ENCODE measurements around the gene MAMDC4.

MAMDC4 gene

DNA sequence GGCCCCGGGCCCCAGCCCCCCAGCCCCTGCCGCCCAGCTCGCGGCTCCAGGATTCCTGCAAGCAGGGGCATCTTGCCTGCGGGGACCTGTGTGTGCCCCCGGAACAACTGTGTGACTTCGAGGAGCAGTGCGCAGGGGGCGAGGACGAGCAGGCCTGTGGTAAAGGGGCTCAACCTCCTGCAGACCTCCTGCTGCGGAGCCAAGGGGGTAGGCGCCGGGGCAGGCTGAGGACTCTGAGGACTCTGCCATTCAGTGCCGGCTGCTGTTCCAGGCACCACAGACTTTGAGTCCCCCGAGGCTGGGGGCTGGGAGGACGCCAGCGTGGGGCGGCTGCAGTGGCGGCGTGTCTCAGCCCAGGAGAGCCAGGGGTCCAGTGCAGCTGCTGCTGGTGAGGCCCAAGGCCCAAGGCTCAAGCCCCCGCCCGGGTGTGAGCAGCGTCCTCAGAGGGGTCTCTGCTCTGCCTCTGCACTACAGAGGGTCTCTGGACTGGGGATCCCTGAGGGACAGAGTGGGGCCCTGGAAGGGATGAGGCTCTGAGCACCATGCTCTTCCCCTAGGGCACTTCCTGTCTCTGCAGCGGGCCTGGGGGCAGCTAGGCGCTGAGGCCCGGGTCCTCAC lies 3.4 kb downstream of the MAMDC4 start:
- Histone ChIP-seq H3K4me3 (no peak overlapping the region), H3K27ac (peak overlapping the region in 3 of 11 experiments; percentile 10 to 31 (median 28); a peak in 3 of 22 replicates), H3K4me2 (peak overlapping the region in 9 of 11 experiments; percentile 41 to 80 (median 55); a peak in 19 of 22 replicates), H3K36me3 (peaks cover 8 to 42% (median 19%) of the 10 kb centered on the region in 11 experiments; a peak in 20 of 22 replicates), H4K20me1 (peaks cover 17 to 93% (median 72%) of the 10 kb centered on the region in 11 experiments; a peak in 21 of 22 replicates), H3K9me3 (replicated peaks in 1 of 11) (no peaks in the 10 kb centered on the region), H3K9ac (peak overlapping the region in 7 of 11 experiments; percentile 7 to 48 (median 34); a peak in 9 of 22 replicates), H3K27me3 (no peaks in the 10 kb centered on the region), H3K4me1 (peaks cover 32 to 84% (median 70%) of the 10 kb centered on the region in 10 experiments; a peak in 19 of 20 replicates)
- TF ChIP-seq Cebpa-rat (IDR thresholded peaks at IDR 0.05): no peak

DNA sequence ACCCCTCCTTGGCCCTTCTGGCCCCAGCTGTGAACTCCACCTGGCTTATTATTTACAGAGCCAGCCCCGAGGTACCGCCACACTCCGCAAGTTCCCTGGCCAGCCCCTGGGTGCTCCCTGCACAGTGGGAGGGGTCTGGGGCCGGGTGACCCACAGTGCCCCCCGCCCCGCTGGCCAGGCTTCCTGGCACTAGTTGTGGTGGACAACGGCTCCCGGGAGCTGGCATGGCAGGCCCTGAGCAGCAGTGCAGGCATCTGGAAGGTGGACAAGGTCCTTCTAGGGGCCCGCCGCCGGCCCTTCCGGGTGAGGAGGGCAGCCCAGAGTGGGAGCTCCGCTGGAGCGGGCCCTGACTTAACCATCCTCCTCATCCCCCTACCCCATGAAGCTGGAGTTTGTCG lies 3.9 kb downstream of the MAMDC4 start:
- Histone ChIP-seq H3K4me3 (no peak overlapping the region), H3K4me1 (peaks cover 33 to 84% (median 73%) of the 10 kb centered on the region in 10 experiments; a peak in 19 of 20 replicates), H3K9me3 (replicated peaks in 1 of 11) (no peaks in the 10 kb centered on the region), H3K27ac (peak overlapping the region in 3 of 11 experiments; percentile 10 to 31 (median 28); a peak in 2 of 22 replicates), H3K9ac (peak overlapping the region in 7 of 11 experiments; percentile 7 to 48 (median 34); a peak in 9 of 22 replicates), H3K4me2 (peak overlapping the region in 9 of 11 experiments; percentile 41 to 80 (median 55); a peak in 18 of 22 replicates), H3K27me3 (no peaks in the 10 kb centered on the region), H3K36me3 (peaks cover 8 to 42% (median 19%) of the 10 kb centered on the region in 11 experiments; a peak in 21 of 22 replicates), H4K20me1 (peaks cover 19 to 93% (median 72%) of the 10 kb centered on the region in 11 experiments; a peak in 21 of 22 replicates)
- no peak for TF ChIP-seq Cebpa-rat (IDR thresholded peaks at IDR 0.05)

DNA sequence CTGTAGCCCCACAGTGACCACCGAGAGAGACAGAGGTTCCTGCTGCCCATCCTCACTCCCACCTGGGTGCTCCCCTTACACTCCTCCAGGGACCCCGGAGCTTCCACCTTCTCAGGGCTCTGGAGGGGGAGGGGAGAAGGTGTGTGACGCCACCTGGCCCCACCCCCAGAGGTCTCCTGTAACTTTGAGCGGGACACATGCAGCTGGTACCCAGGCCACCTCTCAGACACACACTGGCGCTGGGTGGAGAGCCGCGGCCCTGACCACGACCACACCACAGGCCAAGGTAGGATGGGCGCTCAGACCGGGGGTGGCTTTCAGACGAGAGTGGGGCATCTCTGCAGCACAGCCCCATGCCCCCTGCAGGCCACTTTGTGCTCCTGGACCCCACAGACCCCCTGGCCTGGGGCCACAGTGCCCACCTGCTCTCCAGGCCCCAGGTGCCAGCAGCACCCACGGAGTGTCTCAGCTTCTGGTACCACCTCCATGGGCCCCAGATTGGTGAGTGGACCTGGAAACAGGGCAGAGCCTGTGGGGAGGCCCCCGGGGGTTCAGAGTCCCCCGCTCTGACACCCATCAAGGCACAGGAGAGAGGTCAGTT lies 4.5 kb downstream of the MAMDC4 start:
- H3K27ac ChIP-seq: no peak overlapping the region
- H3K4me2 ChIP-seq: peak overlapping the region in 7 of 11 experiments; percentile 51 to 80 (median 66); a peak in 10 of 22 replicates
- no peaks in the 10 kb centered on the region for H3K9me3 ChIP-seq (replicated peaks in 1 of 11)
- H3K4me3 ChIP-seq: no peak overlapping the region
- H3K36me3 ChIP-seq: peaks cover 9 to 42% (median 19%) of the 10 kb centered on the region in 11 experiments
- no peaks in the 10 kb centered on the region for H3K27me3 ChIP-seq
- H3K9ac ChIP-seq: peak overlapping the region in 3 of 11 experiments; percentile 7 to 50 (median 31); a peak in 3 of 22 replicates
- H4K20me1 ChIP-seq: peaks cover 25 to 93% (median 73%) of the 10 kb centered on the region in 11 experiments; a peak in 21 of 22 replicates
- peaks cover 38 to 87% (median 78%) of the 10 kb centered on the region in 10 experiments; a peak in 19 of 20 replicates for H3K4me1 ChIP-seq
- TF ChIP-seq Cebpa-rat (IDR thresholded peaks at IDR 0.05): no peak

DNA sequence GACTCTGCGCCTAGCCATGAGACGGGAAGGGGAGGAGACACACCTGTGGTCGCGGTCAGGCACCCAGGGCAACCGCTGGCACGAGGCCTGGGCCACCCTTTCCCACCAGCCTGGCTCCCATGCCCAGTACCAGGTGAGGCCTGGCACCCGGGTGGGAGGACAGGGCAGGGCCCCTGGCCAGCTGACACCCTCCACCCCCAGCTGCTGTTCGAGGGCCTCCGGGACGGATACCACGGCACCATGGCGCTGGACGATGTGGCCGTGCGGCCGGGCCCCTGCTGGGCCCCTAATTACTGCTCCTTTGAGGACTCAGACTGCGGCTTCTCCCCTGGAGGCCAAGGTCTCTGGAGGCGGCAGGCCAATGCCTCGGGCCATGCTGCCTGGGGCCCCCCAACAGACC lies 5.0 kb downstream of the MAMDC4 start:
- Histone ChIP-seq H3K9ac (peak overlapping the region in 3 of 11 experiments; percentile 31 to 61 (median 50); a peak in 2 of 22 replicates), H3K27me3 (no peaks in the 10 kb centered on the region), H3K27ac (no peak overlapping the region), H3K9me3 (replicated peaks in 1 of 11) (no peaks in the 10 kb centered on the region), H4K20me1 (peaks cover 25 to 94% (median 78%) of the 10 kb centered on the region in 11 experiments; a peak in 21 of 22 replicates), H3K4me1 (peaks cover 39 to 92% (median 80%) of the 10 kb centered on the region in 10 experiments; a peak in 19 of 20 replicates), H3K36me3 (peaks cover 14 to 42% (median 20%) of the 10 kb centered on the region in 11 experiments), H3K4me3 (no peak overlapping the region), H3K4me2 (peak overlapping the region in 4 of 11 experiments; percentile 7 to 94 (median 80); a peak in 5 of 22 replicates)
- no peak for TF ChIP-seq Cebpa-rat (IDR thresholded peaks at IDR 0.05)

DNA sequence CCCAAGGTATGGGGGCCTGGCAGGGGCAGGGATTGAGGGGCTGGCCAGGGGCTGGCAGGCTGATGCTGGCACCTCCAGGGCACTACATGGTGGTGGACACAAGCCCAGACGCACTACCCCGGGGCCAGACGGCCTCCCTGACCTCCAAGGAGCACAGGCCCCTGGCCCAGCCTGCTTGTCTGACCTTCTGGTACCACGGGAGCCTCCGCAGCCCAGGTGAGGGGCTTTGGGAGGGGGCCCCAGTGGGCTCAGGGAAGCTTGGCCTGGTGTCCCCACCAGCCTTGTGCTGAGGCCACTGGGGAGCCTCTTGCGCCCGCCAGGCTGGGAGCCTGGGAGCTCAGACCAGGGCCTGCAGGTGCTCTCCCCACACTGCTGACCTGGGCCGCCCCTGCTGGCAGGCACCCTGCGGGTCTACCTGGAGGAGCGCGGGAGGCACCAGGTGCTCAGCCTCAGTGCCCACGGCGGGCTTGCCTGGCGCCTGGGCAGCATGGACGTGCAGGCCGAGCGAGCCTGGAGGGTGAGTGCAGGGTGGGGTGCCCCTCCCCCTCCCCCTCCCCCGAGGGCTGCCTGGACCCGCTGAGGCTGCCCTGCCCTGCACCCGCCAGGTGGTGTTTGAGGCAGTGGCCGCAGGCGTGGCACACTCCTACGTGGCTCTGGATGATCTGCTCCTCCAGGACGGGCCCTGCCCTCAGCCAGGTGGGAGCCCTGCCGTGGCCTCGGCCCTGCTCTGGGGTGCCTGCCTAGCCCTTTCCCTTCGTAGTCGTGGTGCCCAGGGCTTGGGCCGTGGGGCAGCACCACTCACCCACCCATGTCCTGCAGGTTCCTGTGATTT lies 5.7 kb downstream of the MAMDC4 start:
- H3K4me3 ChIP-seq: no peak overlapping the region
- no peak for TF ChIP-seq Cebpa-rat (IDR thresholded peaks at IDR 0.05)
- peaks cover 39 to 97% (median 81%) of the 10 kb centered on the region in 10 experiments; a peak in 19 of 20 replicates for H3K4me1 ChIP-seq
- peak overlapping the region in 7 of 11 experiments; percentile 43 to 77 (median 59); a peak in 10 of 22 replicates for H3K9ac ChIP-seq
- H3K4me2 ChIP-seq: peak overlapping the region in 7 of 11 experiments; percentile 71 to 94 (median 83); a peak in 12 of 22 replicates
- H3K36me3 ChIP-seq: peaks cover 20 to 46% (median 25%) of the 10 kb centered on the region in 11 experiments
- peaks cover 31 to 97% (median 83%) of the 10 kb centered on the region in 11 experiments; a peak in 21 of 22 replicates for H4K20me1 ChIP-seq
- no peaks in the 10 kb centered on the region for H3K9me3 ChIP-seq (replicated peaks in 1 of 11)
- H3K27me3 ChIP-seq: no peaks in the 10 kb centered on the region
- H3K27ac ChIP-seq: peak overlapping the region in 2 of 11 experiments; percentile 54 to 59; a peak in 3 of 22 replicates

DNA sequence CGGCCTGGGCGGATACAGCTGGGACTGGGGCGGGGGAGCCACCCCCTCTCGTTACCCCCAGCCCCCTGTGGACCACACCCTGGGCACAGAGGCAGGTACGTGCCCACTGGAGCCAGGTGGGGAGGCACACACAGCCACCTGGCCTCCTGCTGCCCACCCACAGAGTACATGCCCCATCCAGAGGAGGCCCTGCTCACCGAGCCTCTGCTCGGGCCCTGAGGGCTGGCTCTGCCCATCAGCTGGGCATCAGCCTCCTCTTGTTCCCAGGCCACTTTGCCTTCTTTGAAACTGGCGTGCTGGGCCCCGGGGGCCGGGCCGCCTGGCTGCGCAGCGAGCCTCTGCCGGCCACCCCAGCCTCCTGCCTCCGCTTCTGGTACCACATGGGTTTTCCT lies 6.3 kb downstream of the MAMDC4 start:
- Histone ChIP-seq H3K4me3 (no peak overlapping the region), H3K36me3 (peaks cover 27 to 52% (median 31%) of the 10 kb centered on the region in 11 experiments), H3K9ac (peak overlapping the region in 8 of 11 experiments; percentile 43 to 77 (median 58); a peak in 15 of 22 replicates), H3K27ac (peak overlapping the region in 4 of 11 experiments; percentile 45 to 59 (median 55); a peak in 7 of 22 replicates), H3K9me3 (replicated peaks in 1 of 11) (no peaks in the 10 kb centered on the region), H3K4me2 (peak overlapping the region in 9 of 11 experiments; percentile 50 to 94 (median 81); a peak in 16 of 22 replicates), H4K20me1 (peaks cover 37 to 98% (median 90%) of the 10 kb centered on the region in 11 experiments; a peak in 21 of 22 replicates), H3K4me1 (peaks cover 40 to 92% (median 82%) of the 10 kb centered on the region in 10 experiments; a peak in 19 of 20 replicates), H3K27me3 (no peaks in the 10 kb centered on the region)
- TF ChIP-seq Cebpa-rat (IDR thresholded peaks at IDR 0.05): no peak

DNA sequence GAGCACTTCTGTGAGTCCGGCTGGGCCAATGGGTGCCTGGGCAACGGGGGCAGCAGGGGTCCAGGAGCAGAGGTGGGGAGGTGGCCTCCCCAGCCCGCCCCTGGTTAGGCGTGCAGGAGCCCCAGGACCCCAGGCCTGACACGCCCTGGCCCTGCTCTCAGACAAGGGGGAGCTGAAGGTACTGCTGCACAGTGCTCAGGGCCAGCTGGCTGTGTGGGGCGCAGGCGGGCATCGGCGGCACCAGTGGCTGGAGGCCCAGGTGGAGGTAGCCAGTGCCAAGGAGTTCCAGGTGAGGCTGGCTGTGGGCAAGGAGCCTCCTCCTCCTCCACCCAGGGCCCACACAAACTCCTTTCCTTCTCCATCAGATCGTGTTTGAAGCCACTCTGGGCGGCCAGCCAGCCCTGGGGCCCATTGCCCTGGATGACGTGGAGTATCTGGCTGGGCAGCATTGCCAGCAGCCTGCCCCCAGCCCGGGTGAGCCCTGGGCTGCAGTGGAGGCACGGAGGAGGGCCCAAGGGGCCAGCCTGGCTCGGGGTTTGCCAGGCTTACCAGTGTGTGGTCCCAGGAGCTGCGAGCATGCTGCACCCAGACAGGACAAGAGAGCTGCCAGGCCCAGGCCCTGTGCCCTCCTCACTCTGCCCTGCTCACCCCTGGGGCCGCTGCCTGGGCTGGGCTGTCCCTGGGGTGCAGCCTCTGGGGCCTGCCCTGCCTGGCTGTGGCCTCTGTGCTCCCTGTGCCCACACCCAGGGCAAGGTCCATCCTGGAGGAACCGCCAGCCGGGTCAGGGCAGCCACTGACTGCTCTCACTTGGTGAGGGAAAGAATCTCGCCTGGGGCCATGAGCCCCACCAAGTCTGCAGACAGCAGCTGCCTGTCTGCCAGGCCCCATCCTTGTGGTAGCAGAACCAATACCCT lies 7.0 kb downstream of the MAMDC4 start:
- no peak overlapping the region; a peak in 2 of 20 replicates for H3K4me3 ChIP-seq
- H3K4me1 ChIP-seq: peaks cover 43 to 92% (median 84%) of the 10 kb centered on the region in 10 experiments
- peak overlapping the region; percentile 0 to 94 (median 80); a peak in 20 of 22 replicates for H3K4me2 ChIP-seq
- H4K20me1 ChIP-seq: peaks cover 44 to 100% (median 96%) of the 10 kb centered on the region in 11 experiments; a peak in 21 of 22 replicates
- peak overlapping the region in 8 of 11 experiments; percentile 33 to 59 (median 42); a peak in 15 of 22 replicates for H3K27ac ChIP-seq
- H3K27me3 ChIP-seq: no peaks in the 10 kb centered on the region
- no peaks in the 10 kb centered on the region for H3K9me3 ChIP-seq (replicated peaks in 1 of 11)
- peaks cover 33 to 59% (median 38%) of the 10 kb centered on the region in 11 experiments for H3K36me3 ChIP-seq
- H3K9ac ChIP-seq: peak overlapping the region; percentile 11 to 77 (median 58); a peak in 21 of 22 replicates
- no peak for TF ChIP-seq Cebpa-rat (IDR thresholded peaks at IDR 0.05)

Measured in BLaER1 treated with 17β-estradiol and CSF1 and Interleukin-3, amounts not matched to agents 10 nM and 100 nM (cell line).